ENCODE measurements around the gene ZFYVE28. TPM values are rescaled to one million over a fixed set of nuclear protein-coding genes. Genes with fewer than 3 reads are reported as not detected.

ZFYVE28 gene
- total RNA-seq, 1 donor from 2014 or later, result 23.2 TPM

DNA sequence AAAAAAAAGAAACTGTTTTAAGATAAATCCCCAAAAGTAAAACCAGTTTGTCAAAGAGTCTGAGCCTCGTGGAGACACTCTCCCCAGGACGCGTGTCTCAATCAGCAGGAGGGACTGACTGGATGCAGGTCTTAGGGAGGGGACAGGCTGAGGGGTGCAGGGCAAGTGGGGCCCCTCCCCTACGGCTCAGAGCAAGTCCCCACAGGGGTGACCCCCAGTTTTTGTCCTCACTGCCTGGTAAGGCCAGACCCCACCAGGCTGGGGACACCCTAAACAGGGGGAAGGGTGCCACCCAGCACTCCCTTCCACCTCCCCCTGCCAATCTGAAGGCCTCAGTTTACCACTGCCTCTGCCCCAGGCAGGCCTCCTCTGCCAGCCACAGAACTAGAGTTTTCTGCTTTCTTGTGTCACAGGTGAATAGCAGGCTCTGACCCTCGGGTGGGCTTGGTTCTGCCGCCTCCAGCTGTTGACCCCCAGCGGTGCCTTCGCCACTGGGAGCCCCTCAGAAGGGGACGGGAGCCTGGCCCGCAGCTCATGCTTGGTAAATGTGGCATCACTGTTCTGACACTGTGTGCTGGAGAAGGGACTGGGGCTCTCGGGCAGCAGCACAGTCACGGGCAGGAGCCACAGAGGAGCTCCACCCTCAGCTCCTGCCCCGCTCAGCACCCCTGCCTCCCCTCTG is 86.8 kb downstream of the ZFYVE28 start:
- intact Hi-C loops (cut with DNase I), result no loop called here
- ATAC-seq, result no peak
- DNase-seq (ENCODE audit: low spot score), result no peak

DNA sequence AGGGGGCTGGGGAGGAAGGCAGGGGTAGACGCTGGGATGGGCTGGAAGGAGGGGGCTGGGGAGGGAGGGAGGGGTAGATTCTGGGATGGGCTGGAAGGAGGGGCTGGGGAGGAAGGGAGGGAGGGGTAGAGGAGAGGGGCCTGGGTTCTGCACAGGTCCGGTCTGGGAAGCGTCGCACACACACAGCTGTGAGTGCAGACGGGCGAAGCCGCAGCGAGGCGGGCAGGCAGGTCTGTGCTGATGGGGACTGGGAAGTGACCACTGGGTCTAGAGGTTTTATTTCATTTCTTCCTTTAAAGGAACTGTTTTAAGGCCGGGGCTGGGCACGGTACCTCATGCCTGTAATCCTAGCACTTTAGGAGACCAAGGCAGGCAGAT is 87.4 kb downstream of the ZFYVE28 start:
- no peak for DNase-seq (ENCODE audit: low spot score)
- ATAC-seq, result no peak
- intact Hi-C loops (cut with DNase I), result no loop called here

DNA sequence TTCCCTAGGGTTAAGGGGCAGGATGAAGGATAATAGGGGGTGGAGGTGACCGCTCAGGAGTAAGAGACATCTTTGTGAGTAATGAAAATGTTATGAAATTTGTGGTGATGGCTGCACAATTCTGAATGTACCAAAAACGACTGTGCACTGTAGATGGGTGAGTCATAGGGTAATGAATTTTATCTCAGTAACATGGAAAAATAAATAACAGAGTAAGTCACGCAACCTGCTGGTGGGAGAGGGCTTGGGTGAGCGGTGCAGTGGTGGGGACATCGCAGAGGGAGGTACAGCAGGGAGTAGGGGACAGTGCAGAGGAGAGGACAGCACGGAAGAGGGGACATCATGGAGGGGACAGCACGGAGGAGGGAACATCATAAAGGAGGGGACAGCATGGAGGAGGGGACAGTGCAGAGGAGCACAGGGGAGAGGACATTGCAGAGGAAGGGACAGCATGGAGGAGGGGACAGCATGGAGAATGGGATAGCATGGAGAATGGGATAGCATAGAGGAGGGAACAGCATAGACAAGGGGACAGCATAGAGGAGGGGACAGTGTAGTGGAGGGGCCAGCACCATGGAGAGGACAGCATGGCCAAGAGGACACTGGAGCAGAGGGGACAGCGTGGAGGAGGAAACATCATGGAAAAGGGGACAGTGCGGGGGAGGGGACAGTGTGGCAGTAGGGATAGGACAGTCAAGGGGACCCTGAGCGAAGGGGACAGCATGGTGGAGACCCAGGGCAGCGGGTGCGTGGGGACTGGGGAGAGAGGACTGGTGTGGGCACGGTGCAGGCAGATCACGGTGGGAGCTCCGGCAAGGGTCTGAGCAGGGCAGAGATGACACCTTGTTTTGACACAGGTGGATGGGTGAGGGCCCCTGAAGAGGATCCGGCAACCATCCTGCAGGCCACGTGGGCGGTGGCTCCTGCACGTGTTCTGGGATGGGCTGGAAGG is 88.1 kb downstream of the ZFYVE28 start:
- intact Hi-C loops (cut with DNase I), result no loop called here
- ATAC-seq (no peak), DNase-seq (ENCODE audit: low spot score) (no peak)

DNA sequence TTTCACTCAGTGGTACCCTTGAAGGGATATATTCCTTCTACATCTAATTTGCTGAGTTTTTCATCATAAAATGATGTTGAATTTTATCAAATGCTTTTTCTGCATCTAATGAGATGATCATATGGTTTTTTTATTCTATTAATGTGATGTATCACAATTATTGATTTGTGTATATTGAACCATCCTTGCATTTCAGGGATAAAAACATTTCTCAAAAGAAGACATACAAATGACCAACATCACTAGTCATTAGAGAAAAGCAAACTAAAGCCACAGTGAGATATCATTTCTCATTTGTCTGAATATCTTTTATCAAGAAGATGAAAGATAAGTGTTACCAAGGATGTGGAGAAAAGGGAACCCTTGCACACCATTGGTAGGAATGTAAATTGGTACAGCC is 90.9 kb downstream of the ZFYVE28 start:
- ATAC-seq (no peak), DNase-seq (ENCODE audit: low spot score) (no peak)
- intact Hi-C loops (cut with DNase I), result no loop called here

DNA sequence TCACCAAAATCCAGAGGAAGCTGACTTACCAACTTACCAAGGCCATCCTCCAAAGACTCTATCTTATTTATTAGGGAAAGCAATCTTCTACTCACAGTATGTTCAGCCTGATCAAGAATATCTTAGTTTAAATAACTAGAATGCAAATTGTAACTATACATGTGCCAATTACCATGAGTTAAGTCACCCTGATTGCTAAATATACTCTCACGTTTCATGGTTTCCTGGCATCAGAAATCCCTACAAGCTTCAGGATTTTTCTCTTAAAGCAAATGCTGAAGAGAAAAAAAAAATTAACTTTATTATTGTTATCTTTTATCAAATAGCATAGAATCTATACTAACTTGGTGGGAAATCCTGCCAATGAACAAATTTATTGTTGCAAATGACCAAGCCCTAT is 93.6 kb downstream of the ZFYVE28 start:
- DNase-seq (ENCODE audit: low spot score) (no peak), ATAC-seq (no peak)
- intact Hi-C loops (cut with DNase I), result no loop called here

DNA sequence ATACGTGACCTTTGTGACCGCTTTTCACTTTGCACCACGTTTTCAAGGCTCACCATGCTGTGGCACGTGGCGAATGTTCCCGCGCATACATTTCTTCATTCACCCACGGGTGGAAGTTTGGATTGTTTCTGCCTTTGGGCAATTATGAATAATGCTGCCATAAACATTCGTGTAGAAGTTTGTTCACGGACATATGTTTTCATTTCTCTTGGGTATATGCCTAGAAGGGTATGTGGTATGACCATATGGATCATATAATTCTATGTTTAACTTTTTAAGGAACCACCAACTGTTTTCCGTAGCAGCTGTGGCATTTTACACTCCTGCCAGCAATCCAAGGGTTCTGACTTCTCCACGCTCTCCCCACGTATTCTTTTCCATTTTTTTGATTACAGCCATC is 95.6 kb downstream of the ZFYVE28 start:
- no peak for DNase-seq (ENCODE audit: low spot score)
- intact Hi-C loops (cut with DNase I), result no loop called here

DNA sequence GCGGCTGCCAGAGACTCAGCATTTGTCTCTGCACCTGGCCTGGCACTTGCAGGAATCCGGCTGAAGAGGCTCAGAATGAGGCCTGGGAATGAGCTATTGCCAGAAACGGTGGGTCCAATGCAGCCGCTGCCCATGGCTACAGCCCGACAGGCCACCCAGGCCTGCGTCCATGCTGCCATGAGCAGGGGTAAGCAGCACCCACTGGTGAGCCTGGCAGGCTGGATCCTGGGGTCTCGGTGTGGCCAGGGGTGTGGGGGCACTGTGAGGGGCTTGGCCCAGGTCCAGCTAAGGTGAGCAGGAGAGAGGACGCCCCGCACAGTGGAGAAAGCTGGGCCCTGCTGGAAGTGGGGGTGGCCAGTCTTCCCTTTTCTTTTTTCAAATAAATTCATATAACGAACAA is 96.2 kb downstream of the ZFYVE28 start:
- intact Hi-C loops (cut with DNase I), result no loop called here
- no peak for ATAC-seq
- peak; percentile 51 for DNase-seq (ENCODE audit: low spot score)

More for the DNA sequence above, 95.6 kb downstream of the ZFYVE28 start:
- no peak for ATAC-seq

DNA sequence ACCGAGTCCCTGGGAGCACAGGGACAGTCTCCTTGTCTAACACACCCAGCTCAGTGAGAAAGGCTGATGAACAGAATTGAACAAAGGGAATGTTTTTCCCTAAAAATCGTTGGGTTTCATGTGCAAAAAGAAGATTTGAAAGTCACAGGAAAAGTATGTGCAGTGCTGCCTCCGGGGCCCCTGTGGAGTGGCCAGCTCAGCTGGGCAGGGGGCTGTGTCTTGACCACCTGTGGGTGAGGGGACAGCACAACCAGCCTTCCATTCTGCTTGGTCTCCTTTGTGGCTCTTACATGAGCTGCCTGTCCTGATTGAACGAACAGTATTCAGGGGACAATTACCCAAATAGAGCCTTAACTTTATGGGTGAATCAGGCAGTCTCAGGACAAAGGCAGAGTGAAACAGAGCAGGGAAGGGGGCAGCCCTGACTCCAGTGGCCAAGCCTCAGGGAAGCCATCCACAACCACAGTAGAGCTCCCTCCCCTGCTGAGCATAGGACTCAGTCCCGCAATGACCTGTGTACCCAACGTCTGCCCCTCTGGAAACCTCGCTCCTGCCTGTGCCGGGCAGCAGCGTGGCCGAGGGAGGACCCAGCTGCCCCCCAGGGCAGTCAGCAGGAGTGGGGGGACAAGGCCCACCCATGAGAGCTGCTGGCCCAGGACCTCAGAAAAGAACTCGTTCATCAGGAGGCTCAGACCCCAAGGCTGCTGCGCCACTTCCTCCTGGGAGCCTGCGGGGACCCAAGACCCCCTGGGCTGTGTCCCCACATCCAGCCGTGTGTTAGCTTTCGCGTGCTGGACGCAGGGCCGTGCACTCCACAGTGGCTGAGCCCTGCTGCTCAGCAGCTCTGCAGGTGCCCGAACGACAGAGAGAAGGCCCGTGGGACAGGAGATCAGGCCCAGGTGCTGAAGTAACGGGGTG is 96.9 kb downstream of the ZFYVE28 start:
- DNase-seq (ENCODE audit: low spot score), result no peak
- ATAC-seq, result no peak
- intact Hi-C loops (cut with DNase I), result no loop called here

DNA sequence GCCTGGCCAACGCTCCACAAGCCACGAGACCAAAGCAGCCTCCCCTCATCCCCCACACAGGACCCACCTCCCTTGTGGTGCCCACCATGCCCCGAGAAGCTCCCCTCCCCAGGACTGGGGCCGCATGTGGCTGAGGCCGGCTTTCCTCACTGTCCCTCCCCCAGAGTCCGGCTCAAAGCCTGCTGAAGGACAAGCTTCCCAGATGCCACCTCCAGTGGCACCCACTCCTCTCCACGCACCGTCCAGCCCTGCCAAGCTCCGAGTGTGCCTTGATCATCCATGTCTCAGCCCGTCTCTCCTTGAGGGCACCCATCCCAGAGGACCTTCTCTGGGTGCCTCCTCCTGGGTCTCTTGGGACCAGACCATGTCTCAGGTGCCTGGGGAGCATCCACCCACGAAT is 97.7 kb downstream of the ZFYVE28 start:
- DNase-seq (ENCODE audit: low spot score), result no peak

DNA sequence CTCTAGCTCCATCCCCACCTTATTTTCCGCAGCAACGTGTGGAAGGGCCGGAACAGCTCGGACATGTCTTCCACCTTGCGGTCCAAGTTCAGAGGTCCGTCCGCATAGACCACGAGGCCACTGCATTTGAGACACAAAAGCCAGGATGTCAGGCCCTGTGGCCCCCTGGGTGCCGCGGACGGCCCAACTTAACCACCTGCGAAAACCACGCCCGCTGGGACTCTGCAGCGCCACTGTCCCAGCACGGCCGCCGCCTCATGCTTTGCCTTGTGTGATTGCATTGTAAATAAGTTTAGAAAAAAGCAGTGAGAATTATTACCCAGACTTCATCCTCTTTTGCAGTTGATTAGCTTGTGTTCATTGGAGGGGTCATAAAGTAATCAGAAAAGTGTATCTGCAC is 98.3 kb downstream of the ZFYVE28 start:
- DNase-seq (ENCODE audit: low spot score), result peak; percentile 39
- intact Hi-C loops (cut with DNase I), result no loop called here
- no peak for ATAC-seq

More for the DNA sequence above, 97.7 kb downstream of the ZFYVE28 start:
- ATAC-seq, result no peak
- intact Hi-C loops (cut with DNase I), result no loop called here

DNA sequence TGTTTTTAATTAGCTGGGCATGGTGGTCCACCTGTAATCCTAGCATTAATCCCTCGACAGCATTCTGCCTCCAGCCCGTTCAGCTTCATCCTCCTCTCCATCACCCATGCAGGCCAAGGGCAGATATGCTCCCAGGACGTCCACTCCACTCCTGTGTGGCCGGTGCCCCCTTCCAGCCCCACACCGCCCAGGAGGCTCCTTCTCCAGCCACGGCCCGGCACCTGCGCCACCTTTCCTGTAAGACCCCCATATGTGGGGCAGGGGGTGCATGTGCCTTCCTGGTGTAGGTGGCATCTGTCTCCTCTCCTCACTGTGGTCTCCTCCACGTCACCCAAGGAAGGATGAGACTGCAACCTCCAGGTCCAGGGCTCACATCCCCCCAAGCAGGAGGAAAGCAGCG is 99.6 kb downstream of the ZFYVE28 start:
- intact Hi-C loops (cut with DNase I), result no loop called here
- DNase-seq (ENCODE audit: low spot score) (no peak), ATAC-seq (no peak)

DNA sequence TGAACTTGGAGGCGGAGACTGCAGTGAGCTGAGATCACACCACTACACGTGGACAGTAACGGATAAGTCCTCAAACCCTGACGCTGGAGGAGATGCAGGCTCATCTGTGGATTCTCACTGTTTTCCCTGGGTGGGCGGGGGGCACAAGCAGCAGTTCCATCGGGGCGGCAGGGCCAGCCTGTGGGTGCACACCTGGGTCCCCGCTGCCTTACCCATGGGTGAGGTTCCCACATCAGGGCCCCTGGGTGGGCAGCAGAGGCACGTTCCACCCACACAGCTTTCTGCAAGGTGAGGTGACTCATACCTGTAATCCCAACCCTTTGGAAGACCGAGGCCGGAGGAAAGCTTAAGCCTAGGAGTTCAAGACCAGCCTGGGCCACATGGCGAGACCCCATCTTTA is 100.0 kb downstream of the ZFYVE28 start:
- intact Hi-C loops (cut with DNase I), result no loop called here
- peak; percentile 42 for DNase-seq (ENCODE audit: low spot score)
- no peak for ATAC-seq

DNA sequence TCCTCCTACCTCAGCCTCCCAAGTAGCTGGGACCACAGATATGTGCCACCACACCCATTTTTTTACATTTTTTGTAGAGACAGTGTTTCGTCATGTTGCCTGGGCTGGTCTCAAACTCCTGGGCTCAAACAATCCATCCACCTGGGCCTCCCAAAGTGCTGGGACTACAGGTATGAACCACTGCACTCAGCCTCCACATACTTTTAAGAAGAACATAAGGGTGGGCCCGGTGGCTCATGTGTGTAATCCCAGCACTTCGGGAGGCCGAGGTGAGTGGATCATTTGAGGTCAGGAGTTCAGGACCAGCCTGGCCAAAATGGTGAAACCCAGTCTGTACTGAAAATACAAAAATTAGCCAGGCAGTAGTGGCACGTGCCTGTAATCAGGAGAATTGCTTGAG is 105.1 kb downstream of the ZFYVE28 start:
- DNase-seq (ENCODE audit: low spot score), result no peak

DNA sequence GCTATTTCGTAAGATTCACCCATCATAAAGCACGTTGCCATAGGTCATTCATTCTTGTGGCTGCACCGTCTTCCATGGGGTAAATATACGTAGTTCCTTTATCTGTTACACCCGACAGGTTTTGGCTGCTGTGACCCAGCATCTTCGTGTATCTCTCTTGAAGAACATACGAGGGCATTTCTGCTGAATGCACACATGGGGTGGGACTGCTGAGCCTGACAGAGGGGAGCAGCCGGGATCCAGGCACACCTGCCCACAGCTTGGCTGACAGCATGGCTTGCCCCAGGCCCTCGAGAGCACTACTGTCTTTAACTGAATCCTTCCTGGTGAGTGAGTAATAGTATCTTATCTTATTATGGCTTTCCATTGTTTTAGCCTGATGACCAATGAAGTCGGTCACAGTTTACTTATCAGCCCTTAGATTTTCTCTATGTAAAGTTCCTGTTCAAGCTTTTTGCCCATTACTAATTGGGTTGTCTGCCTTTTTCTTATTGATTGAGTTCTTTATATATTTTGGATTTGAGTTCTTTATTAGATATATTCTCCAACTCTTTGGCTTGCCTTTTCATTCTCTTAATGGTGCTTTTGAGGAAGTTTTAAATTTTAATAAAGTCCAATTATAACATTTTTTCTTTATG is 111.6 kb downstream of the ZFYVE28 start:
- intact Hi-C loops (cut with DNase I), result no loop called here
- no peak for ATAC-seq
- DNase-seq (ENCODE audit: low spot score), result no peak

More for the DNA sequence above, 105.1 kb downstream of the ZFYVE28 start:
- ATAC-seq, result no peak
- intact Hi-C loops (cut with DNase I), result no loop called here

DNA sequence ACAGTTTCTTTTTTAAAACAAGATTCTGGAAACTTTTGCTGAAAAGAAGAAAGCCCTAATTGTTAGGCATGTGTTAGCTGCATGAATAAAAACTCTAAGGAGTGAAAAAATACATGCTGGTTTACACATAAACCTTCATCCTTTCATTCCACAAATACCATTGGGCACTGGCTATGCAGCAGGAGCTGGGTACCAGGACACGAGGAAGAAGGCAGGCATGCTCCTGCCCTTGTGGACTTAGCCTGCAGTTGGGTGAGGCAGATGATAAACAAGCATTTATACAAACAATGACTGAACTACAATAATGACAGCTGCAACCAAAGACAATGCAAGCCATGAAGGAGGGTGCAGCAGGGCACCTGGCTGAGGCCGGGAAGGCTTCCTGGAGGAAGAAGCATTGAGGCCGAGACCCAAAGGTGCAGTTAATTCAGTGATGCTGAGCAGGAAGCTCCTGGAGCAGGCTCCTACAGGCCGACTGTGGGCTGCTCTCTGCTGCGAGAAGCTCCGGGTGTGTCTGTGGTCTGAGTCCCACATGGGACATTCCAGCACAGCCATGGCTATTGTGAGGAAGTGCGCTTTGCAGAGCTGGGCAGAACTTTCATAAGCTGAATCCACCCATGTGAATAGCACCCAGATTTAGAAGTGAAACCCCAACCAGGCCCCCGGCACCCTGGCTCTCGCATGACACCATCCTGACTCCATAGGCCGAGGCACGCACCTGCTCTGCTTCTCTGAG is 112.5 kb downstream of the ZFYVE28 start:
- intact Hi-C loops (cut with DNase I), result no loop called here
- DNase-seq (ENCODE audit: low spot score) (peak; percentile 51), ATAC-seq (peak; percentile 78)

DNA sequence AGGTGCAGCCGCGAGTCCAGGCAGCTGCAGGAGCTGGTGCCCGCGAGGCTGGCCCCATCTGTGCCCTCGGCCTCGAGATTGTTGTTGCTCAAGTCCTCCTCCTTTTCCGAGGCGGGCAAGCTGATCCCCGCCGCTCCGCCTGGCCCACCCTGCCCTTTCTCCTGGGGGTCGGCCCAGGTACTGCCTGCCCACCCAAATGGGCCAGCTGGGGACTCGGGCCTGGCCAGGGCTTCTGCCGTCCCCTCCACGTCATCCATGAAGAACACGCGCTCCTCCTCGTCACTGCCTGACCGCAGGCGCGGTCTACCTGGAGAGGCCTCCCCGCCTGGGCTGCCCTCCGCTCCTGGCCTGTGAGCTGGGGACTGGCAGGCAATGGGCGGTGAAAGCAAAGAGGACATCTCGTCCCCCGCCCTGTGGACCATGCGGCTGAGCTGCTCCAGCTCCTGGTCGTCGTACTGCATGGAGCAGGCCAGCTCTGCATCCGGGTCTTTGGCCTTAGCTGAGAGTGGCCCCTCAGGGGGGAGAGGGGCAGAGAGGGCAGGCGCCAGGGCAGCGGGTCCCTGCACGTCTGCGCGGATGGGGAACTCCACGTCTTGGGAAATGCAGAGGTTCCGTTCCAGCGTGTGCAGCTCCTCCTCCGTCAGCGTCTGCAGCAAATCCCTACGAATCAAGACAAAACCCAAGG is 113.4 kb downstream of the ZFYVE28 start:
- ATAC-seq (no peak), DNase-seq (ENCODE audit: low spot score) (peak; percentile 47)
- intact Hi-C loops (cut with DNase I), result no loop called here

DNA sequence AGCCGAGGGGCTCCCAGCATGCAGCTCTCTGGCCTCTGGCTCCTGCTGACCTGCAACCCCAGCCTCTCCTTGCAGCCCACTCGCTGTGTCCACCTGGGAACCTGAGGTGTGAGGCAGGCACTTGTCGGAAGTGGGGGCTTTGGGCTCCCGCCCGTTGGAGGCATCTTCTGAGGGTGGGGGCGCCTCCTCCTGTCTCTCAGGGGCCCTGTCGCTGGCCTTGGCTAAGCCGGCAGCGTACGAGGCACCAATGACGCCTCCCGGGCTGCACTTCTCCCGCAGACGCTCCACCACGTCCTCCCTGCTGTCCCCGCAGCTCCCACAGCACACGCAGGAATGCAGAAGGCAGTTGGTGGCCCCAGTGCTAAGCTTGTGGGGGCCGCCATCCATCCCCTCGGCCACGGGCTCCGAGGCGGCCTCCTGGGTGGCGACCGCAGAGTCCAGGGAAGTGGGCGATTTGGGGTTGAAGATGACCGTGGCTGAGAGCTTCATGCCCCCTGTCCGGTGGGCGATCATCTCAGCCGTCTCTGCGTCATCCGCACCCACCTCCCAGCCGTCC is 114.0 kb downstream of the ZFYVE28 start:
- intact Hi-C loops (cut with DNase I), result no loop called here
- DNase-seq (ENCODE audit: low spot score) (peak; percentile 51), ATAC-seq (no peak)
